Gastrocnemius medialis (tissue), 4 donors: ENCODE results near the gene FBXO46.

Experiments used
- CTCF ChIP-seq, 5 experiments: fragments of 450-650 bp in 3 of 5; fragments of 200-600 bp in 2 of 5; sonication (generic) in 2 of 5; IDR thresholded peaks in 4 of 5; conservative IDR thresholded peaks in 1 of 5; 1 replicate in 4 of 5; 2 replicates in 1 of 5; pipeline ENCODE4 v1.5.1; 2016 to 2019; ENCODE audit warnings: antibody characterized with exemption in 5 of 5, mild to moderate bottlenecking in 3 of 5, moderate library complexity in 3 of 5
- POLR2A ChIP-seq, 2 donors: fragments of 450-650 bp; IDR thresholded peaks; one replicate each; pipeline ENCODE4 v1.6.1; 2017; ENCODE audit warnings: antibody characterized with exemption in 2 of 2, mild to moderate bottlenecking in 2 of 2, moderate library complexity in 2 of 2

GRCh38 chr19:45768655-45768983, 37.9 kb upstream of the FBXO46 start:
- TF ChIP-seq POLR2A (IDR thresholded peaks at IDR 0.05) (no peak), CTCF (IDR thresholded peaks at IDR 0.05 in 4 of 5, conservative IDR thresholded peaks at IDR 0.05 in 1 of 5) (no peak)
